Calu3 (cell line): ENCODE results near the gene CHRND. TPM values are rescaled to one million over a fixed set of nuclear protein-coding genes. Genes with fewer than 3 reads are reported as not detected.

Experiments
- BruUV-seq: library from RNA; stranded (reverse); fragments of 400-500 nt; replicated peaks from 2 replicates; lab custom pipeline; 2021; lab: Mats Ljungman, UMichigan
- CTCF ChIA-PET: fragments of 300-600 bp; sonication (Branson Sonifier 250); formaldehyde crosslinking; loops from one replicate; lab custom pipeline; 2022; ENCODE audit warnings: antibody characterized with exemption; lab: Charles Lee
- DNase-seq: peaks from one replicate; pipeline ENCODE4 v3.0.0; 2022
- H3K27ac Mint-ChIP-seq: one replicate; pipeline ENCODE4 v1.8.0; 2022; ENCODE audit warnings: mixed read lengths; ENCODE audit not compliant: unreplicated experiment
- H3K27me3 Mint-ChIP-seq: one replicate; pipeline ENCODE4 v1.8.0; 2022; ENCODE audit warnings: mixed read lengths; ENCODE audit not compliant: unreplicated experiment
- H3K36me3 Mint-ChIP-seq: one replicate; pipeline ENCODE4 v1.8.0; 2022; ENCODE audit warnings: mild to moderate bottlenecking, moderate library complexity, mixed read lengths; ENCODE audit not compliant: insufficient read depth, unreplicated experiment
- H3K4me1 Mint-ChIP-seq: one replicate; pipeline ENCODE4 v1.8.0; 2022; ENCODE audit warnings: mild to moderate bottlenecking, low read depth, mixed read lengths; ENCODE audit not compliant: unreplicated experiment
- H3K4me3 Mint-ChIP-seq: one replicate; pipeline ENCODE4 v1.8.0; 2022; ENCODE audit warnings: mild to moderate bottlenecking, low read depth, moderate library complexity, mixed read lengths; ENCODE audit not compliant: unreplicated experiment
- H3K9me3 Mint-ChIP-seq: one replicate; pipeline ENCODE4 v1.8.0; 2022; ENCODE audit warnings: low read depth, mixed read lengths; ENCODE audit not compliant: unreplicated experiment
- intact Hi-C: fragments of 100-400 bp; cut with micrococcal nuclease; formaldehyde crosslinking; loops from one replicate; pipeline ENCODE4 v1.10.0; 2022; ENCODE audit not compliant: unreplicated experiment
- total RNA-seq: library from RNA; stranded (reverse); gene quantifications from 2 replicates; pipeline ENCODE4 v1.2.3, GENCODE V29; 2022
- TF ChIP-seq, protein P1 (sequence below): fragments of 200-600 bp; IDR thresholded peaks from one replicate; pipeline ENCODE4 v1.8.0; 2022; ENCODE audit warnings: antibody characterized with exemption; ENCODE audit not compliant: unreplicated experiment

Gene CHRND
- total RNA-seq, 1 experiment from 2014 or later: not detected

DNA sequence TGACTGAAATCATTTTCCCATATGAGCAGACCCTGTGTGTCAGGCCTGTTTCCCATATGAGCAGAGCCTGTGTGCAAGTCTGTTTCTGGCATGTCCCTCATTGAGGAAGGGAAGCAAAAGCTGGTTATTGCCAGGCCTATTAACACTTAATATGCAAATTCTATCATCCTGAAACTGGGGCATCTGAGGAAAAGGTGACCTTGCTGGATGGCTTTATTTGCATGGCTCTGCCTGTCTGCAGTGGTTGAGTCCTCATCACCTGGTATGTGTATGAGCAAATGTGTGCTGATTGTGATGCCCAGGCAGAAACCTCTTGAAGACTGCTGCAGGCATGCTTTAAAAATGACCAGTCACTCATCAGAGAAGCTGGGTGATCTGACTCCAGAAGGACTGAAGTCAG lies 55.8 kb downstream of the CHRND start:
- TF ChIP-seq, protein P1, sequence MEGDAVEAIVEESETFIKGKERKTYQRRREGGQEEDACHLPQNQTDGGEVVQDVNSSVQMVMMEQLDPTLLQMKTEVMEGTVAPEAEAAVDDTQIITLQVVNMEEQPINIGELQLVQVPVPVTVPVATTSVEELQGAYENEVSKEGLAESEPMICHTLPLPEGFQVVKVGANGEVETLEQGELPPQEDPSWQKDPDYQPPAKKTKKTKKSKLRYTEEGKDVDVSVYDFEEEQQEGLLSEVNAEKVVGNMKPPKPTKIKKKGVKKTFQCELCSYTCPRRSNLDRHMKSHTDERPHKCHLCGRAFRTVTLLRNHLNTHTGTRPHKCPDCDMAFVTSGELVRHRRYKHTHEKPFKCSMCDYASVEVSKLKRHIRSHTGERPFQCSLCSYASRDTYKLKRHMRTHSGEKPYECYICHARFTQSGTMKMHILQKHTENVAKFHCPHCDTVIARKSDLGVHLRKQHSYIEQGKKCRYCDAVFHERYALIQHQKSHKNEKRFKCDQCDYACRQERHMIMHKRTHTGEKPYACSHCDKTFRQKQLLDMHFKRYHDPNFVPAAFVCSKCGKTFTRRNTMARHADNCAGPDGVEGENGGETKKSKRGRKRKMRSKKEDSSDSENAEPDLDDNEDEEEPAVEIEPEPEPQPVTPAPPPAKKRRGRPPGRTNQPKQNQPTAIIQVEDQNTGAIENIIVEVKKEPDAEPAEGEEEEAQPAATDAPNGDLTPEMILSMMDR: no peak
- Mint-ChIP-seq H3K27me3 (no peaks in the 10 kb centered on the region), H3K9me3 (no peaks in the 10 kb centered on the region), H3K4me1 (peaks cover 27% of the 10 kb centered on the region), H3K4me3 (no peak overlapping the region), H3K27ac (no peak overlapping the region), H3K36me3 (peaks cover 5% of the 10 kb centered on the region)
- intact Hi-C loops: no loop called here
- DNase-seq: no peak
- no TSS peak for BruUV-seq
- CTCF ChIA-PET: no interaction called here

DNA sequence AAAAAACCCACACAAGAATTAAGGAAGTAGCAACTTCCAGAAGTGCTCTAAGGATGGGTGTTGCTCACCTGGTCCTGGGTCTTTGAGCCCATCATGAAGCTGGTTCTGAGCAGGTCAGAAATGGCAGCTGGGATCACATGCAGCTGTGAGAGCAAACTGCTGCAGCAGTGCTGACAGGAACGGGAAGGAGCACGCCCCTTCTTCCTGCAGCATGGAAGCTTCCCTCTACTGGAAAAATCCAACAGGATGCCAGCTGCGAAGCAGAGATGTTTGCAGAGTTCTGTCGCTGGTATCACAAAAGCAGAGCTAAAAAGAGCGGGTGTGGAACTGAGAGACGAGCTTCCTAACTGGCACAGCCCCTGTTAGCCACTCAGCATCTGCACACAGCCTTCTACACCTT lies 58.3 kb downstream of the CHRND start:
- Mint-ChIP-seq H3K4me3 (no peak overlapping the region), H3K9me3 (no peaks in the 10 kb centered on the region), H3K36me3 (peaks cover 5% of the 10 kb centered on the region), H3K27ac (no peak overlapping the region), H3K27me3 (no peaks in the 10 kb centered on the region), H3K4me1 (peaks cover 33% of the 10 kb centered on the region)
- no peak for DNase-seq
- TF ChIP-seq, protein P1: no peak
- CTCF ChIA-PET: interaction anchor here (1.4 kb wide), 1 partner anchor 9 kb away, joined by 4 read pairs; no protein-coding TSS in a partner anchor
- BruUV-seq: no TSS peak
- intact Hi-C loops: no loop called here

Other genes starting within 250 kb of the CHRND start
- gene ALPP, start 147.4 kb upstream of the CHRND start, total RNA-seq: not detected in 2 replicates
- not detected in 2 replicates for gene ALPG, start 119.3 kb upstream of the CHRND start, total RNA-seq
- not detected in 2 replicates for gene ALPI, start 70.0 kb upstream of the CHRND start, total RNA-seq
- gene ECEL1, start 38.3 kb upstream of the CHRND start, total RNA-seq: not detected in 2 replicates
- gene PRSS56, start 5.8 kb upstream of the CHRND start, total RNA-seq: not detected in 2 replicates
- gene CHRNG, start 13.5 kb downstream of the CHRND start, total RNA-seq: not detected in 2 replicates
- 14.9 and 15.5 TPM in 2 replicates for gene TIGD1, start 24.4 kb downstream of the CHRND start, total RNA-seq
- 67.4 and 76.6 TPM in 2 replicates for gene EIF4E2, start 24.5 kb downstream of the CHRND start, total RNA-seq
- 0.27 and 0.47 TPM in 2 replicates for gene EFHD1, start 107.4 kb downstream of the CHRND start, total RNA-seq
- gene GIGYF2, start 171.2 kb downstream of the CHRND start, total RNA-seq: 70.0 and 72.2 TPM in 2 replicates